Measurements from ENCODE around the gene PPP1R16B. TPM values are rescaled to one million over a fixed set of nuclear protein-coding genes. Genes with fewer than 3 reads are reported as not detected.
"Not testable (repeated sequence)": the region's sequence is repeated elsewhere in the genome, so short reads cannot be mapped to it uniquely, and the experiment has no call there.

Gene PPP1R16B
- total RNA-seq, 1 donor from 2014 or later, result 6.4 TPM

GRCh38 chr20:38811769-38812168 is 6.3 kb downstream of the PPP1R16B start:
- intact Hi-C loops (cut with DNase I), result no loop called here
- Histone ChIP-seq H3K4me3 (no peak overlapping the region), H3K27me3 (no peaks in the 10 kb centered on the region), H3K4me1 (peaks cover 16% of the 10 kb centered on the region), H3K9me3 (no peaks in the 10 kb centered on the region), H3K36me3 (no peaks in the 10 kb centered on the region), H3K27ac (no peak overlapping the region)
- no peak for DNase-seq (ENCODE audit: extremely low spot score in 2 of 2)
- TF ChIP-seq, protein P1, sequence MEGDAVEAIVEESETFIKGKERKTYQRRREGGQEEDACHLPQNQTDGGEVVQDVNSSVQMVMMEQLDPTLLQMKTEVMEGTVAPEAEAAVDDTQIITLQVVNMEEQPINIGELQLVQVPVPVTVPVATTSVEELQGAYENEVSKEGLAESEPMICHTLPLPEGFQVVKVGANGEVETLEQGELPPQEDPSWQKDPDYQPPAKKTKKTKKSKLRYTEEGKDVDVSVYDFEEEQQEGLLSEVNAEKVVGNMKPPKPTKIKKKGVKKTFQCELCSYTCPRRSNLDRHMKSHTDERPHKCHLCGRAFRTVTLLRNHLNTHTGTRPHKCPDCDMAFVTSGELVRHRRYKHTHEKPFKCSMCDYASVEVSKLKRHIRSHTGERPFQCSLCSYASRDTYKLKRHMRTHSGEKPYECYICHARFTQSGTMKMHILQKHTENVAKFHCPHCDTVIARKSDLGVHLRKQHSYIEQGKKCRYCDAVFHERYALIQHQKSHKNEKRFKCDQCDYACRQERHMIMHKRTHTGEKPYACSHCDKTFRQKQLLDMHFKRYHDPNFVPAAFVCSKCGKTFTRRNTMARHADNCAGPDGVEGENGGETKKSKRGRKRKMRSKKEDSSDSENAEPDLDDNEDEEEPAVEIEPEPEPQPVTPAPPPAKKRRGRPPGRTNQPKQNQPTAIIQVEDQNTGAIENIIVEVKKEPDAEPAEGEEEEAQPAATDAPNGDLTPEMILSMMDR (IDR thresholded peaks at IDR 0.05), result no peak
- TF ChIP-seq POLR2A (IDR thresholded peaks at IDR 0.05), result no peak
- TF ChIP-seq POLR2AphosphoS5 (IDR thresholded peaks at IDR 0.05; ENCODE audit: insufficient read depth in 1 of 2, low read depth in 1 of 2), result no peak

DNA sequence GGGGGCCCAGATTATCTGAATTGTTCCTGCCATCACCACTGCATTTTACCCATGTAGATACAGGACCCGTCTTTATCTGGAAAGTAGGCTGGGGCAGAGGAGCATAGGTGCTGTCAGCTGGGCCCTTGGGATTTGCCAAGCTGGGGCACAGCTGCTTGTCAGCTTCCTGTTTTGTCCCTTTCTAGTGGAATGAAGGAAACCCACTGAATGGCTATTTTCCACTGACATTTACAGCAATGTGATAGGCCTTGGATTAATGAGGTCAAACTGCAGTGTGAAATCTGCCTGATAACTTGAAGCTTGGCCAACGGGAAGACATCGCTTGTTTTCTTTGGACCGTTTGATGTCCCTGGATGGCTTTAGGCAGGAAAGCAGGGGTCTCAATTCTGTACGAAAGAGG is 6.7 kb downstream of the PPP1R16B start:
- Histone ChIP-seq H3K36me3 (no peaks in the 10 kb centered on the region), H3K27me3 (no peaks in the 10 kb centered on the region), H3K4me3 (no peak overlapping the region), H3K9me3 (no peaks in the 10 kb centered on the region), H3K4me1 (peaks cover 12% of the 10 kb centered on the region), H3K27ac (no peak overlapping the region)
- TF ChIP-seq POLR2A (IDR thresholded peaks at IDR 0.05), result no peak
- TF ChIP-seq POLR2AphosphoS5 (IDR thresholded peaks at IDR 0.05; ENCODE audit: insufficient read depth in 1 of 2, low read depth in 1 of 2), result no peak
- TF ChIP-seq, protein P1 (IDR thresholded peaks at IDR 0.05), result no peak
- DNase-seq (ENCODE audit: extremely low spot score in 2 of 2), result no peak
- intact Hi-C loops (cut with DNase I), result no loop called here

- no peak overlapping the region for H3K4me3 ChIP-seq
- intact Hi-C loops (cut with DNase I), result no loop called here
- peaks cover 8% of the 10 kb centered on the region for H3K4me1 ChIP-seq
- no peak overlapping the region for H3K27ac ChIP-seq
- no peaks in the 10 kb centered on the region for H3K36me3 ChIP-seq
- TF ChIP-seq, protein P1 (IDR thresholded peaks at IDR 0.05), result no peak
- no peak for TF ChIP-seq POLR2A (IDR thresholded peaks at IDR 0.05)
- TF ChIP-seq POLR2AphosphoS5 (IDR thresholded peaks at IDR 0.05; ENCODE audit: insufficient read depth in 1 of 2, low read depth in 1 of 2), result no peak
- H3K9me3 ChIP-seq, result no peaks in the 10 kb centered on the region
- no peak for DNase-seq (ENCODE audit: extremely low spot score in 2 of 2)
- H3K27me3 ChIP-seq, result no peaks in the 10 kb centered on the region
These were observed 7.4 kb downstream of the PPP1R16B start for GRCh38 chr20:38812709-38813573.

DNA sequence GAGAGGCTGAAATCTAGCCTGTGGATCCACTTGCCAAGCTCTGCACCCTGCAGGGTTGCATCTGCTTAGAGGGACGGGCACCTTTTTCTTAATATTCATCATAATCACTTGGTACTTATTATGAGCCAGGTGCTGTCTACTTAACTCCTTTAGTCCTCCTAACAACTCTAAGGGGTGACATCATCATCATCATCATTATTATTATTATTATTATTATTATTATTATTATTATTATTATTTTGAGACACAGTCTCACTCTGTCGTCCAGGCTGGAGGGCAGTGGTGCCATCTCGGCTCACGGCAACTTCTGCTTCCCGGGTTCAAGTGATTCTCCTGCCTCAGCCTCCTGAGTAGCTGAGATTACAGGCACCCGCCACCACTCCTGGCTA is 8.1 kb downstream of the PPP1R16B start:
- intact Hi-C loops (cut with DNase I); H3K4me3 ChIP-seq; DNase-seq (ENCODE audit: extremely low spot score in 2 of 2); H3K27me3 ChIP-seq; H3K27ac ChIP-seq; H3K4me1 ChIP-seq; H3K36me3 ChIP-seq; H3K9me3 ChIP-seq: not testable (repeated sequence)

DNA sequence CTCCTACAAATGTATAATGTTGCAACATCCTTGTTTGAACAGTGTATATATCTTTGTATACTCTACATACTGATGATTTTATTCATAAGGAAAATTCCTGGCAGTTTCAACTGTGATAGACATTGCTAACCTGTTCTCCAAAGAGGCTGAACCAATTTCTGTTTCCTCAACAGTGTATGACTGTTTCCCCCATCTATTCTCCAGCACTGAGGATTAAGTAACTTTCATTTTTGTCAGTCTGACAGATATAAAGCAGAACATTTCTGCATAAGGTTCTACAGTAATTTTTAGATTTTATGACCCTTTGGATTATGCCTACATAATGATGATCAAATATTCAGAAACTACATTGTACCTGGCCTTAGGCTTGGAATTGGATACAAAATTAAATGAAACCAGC is 9.9 kb downstream of the PPP1R16B start:
- Histone ChIP-seq H3K4me3 (no peak overlapping the region), H3K27ac (no peak overlapping the region), H3K9me3 (no peaks in the 10 kb centered on the region), H3K4me1 (no peaks in the 10 kb centered on the region), H3K27me3 (no peaks in the 10 kb centered on the region), H3K36me3 (no peaks in the 10 kb centered on the region)
- DNase-seq (ENCODE audit: extremely low spot score in 2 of 2), result no peak
- TF ChIP-seq POLR2AphosphoS5 (IDR thresholded peaks at IDR 0.05; ENCODE audit: insufficient read depth in 1 of 2, low read depth in 1 of 2) (no peak), POLR2A (IDR thresholded peaks at IDR 0.05) (no peak)
- TF ChIP-seq, protein P1 (IDR thresholded peaks at IDR 0.05), result no peak
- intact Hi-C loops (cut with DNase I), result no loop called here

All from vagina (tissue), 2 donors.